ENCODE data around the gene JMJD8.
A peak's percentile ranks its signal among the peaks of the same experiment; 100 is the strongest.

GRCh38 chr16:680967-681745 lies 3.0 kb downstream of the JMJD8 start:
- TF ChIP-seq EZH2 (IDR thresholded peaks at IDR 0.05; ENCODE audit: low read length, unreplicated experiment) = no peak
- peak; percentile 19; the same call in 1 of the 2 replicates for TF ChIP-seq CTCF (conservative IDR thresholded peaks at IDR 0.05; ENCODE audit: low read depth, low read length)

Measured in PC-3 (cell line).